HEK293 (cell line): ENCODE results near the gene NUBPL.

Experiments used
- GLI2 ChIP-seq: fragments of 450-650 bp; formaldehyde crosslinking; IDR thresholded peaks from 2 replicates; pipeline ENCODE4; 2017; ENCODE audit warnings: missing biosample characterization, missing genetic modification characterization, low read depth, borderline replicate concordance
- MZF1 ChIP-seq: fragments of 450-650 bp; formaldehyde crosslinking; IDR thresholded peaks from 2 replicates; pipeline ENCODE4 v1.5.1; 2017; ENCODE audit warnings: missing biosample characterization, missing genetic modification characterization, borderline replicate concordance
- SCRT2 ChIP-seq: fragments of 450-650 bp; formaldehyde crosslinking; IDR thresholded peaks from 2 replicates; pipeline ENCODE4 v1.5.1; 2016; ENCODE audit warnings: missing biosample characterization, missing genetic modification characterization
- SP2 ChIP-seq: fragments of 450-650 bp; formaldehyde crosslinking; IDR thresholded peaks from 2 replicates; pipeline ENCODE4 v1.5.1; 2016; ENCODE audit warnings: missing biosample characterization, missing genetic modification characterization
- TCF7L2 ChIP-seq: IDR thresholded peaks from 2 replicates; pipeline ENCODE4 v1.6.1; 2011; ENCODE audit warnings: low read depth, mild to moderate bottlenecking, inconsistent platforms, low read length, moderate library complexity, borderline replicate concordance
- TRIM28 ChIP-seq: IDR thresholded peaks from 2 replicates; pipeline ENCODE4 v1.6.1; 2011; ENCODE audit warnings: low read length, control low read depth, borderline replicate concordance
- ZBTB20 ChIP-seq: fragments of 450-650 bp; formaldehyde crosslinking; IDR thresholded peaks from 2 replicates; pipeline ENCODE4 v1.5.1; 2016; ENCODE audit warnings: missing biosample characterization, missing genetic modification characterization
- ZBTB48 ChIP-seq: fragments of 450-650 bp; formaldehyde crosslinking; IDR thresholded peaks from 2 replicates; pipeline ENCODE4 v1.5.1; 2016; ENCODE audit warnings: missing biosample characterization, missing genetic modification characterization
- ZNF174 ChIP-seq: fragments of 450-650 bp; formaldehyde crosslinking; IDR thresholded peaks from 2 replicates; pipeline ENCODE4 v1.5.0; 2017; ENCODE audit warnings: missing biosample characterization, mild to moderate bottlenecking, missing genetic modification characterization
- ZNF214 ChIP-seq: fragments of 450-650 bp; formaldehyde crosslinking; IDR thresholded peaks from 2 replicates; pipeline ENCODE4 v1.5.1; 2017; ENCODE audit warnings: missing biosample characterization, mild to moderate bottlenecking, missing genetic modification characterization, borderline replicate concordance
- ZNF23 ChIP-seq: fragments of 450-650 bp; formaldehyde crosslinking; IDR thresholded peaks from 2 replicates; pipeline ENCODE4 v1.5.1; 2016; ENCODE audit warnings: missing biosample characterization, missing genetic modification characterization, borderline replicate concordance
- ZNF311 ChIP-seq: fragments of 450-650 bp; formaldehyde crosslinking; IDR thresholded peaks from 2 replicates; pipeline ENCODE4 v1.5.1; 2017; ENCODE audit warnings: missing biosample characterization, missing genetic modification characterization, borderline replicate concordance
- ZNF350 ChIP-seq: fragments of 450-650 bp; formaldehyde crosslinking; IDR thresholded peaks from 2 replicates; pipeline ENCODE4 v1.5.0; 2017; ENCODE audit warnings: missing biosample characterization, mild to moderate bottlenecking, missing genetic modification characterization
- ZNF354C ChIP-seq: fragments of 450-650 bp; formaldehyde crosslinking; IDR thresholded peaks from 2 replicates; pipeline ENCODE4 v1.5.1; 2016; ENCODE audit warnings: missing biosample characterization, missing genetic modification characterization, low read depth, borderline replicate concordance
- ZNF530 ChIP-seq: fragments of 450-650 bp; formaldehyde crosslinking; IDR thresholded peaks from 2 replicates; pipeline ENCODE4 v1.5.1; 2016; ENCODE audit warnings: low read depth, missing biosample characterization, missing genetic modification characterization
- ZNF785 ChIP-seq: fragments of 450-650 bp; formaldehyde crosslinking; IDR thresholded peaks from 2 replicates; pipeline ENCODE4 v1.5.1; 2016; ENCODE audit warnings: missing biosample characterization, missing genetic modification characterization
- ZSCAN23 ChIP-seq: fragments of 450-650 bp; formaldehyde crosslinking; IDR thresholded peaks from 2 replicates; pipeline ENCODE4 v1.5.1; 2016; ENCODE audit warnings: missing biosample characterization, missing genetic modification characterization
- TF ChIP-seq, protein P1 (sequence below): fragments of 450-650 bp; formaldehyde crosslinking; IDR thresholded peaks from 2 replicates; pipeline ENCODE4 v1.5.1; 2016; ENCODE audit warnings: missing biosample characterization, missing genetic modification characterization
- TF ChIP-seq, protein P2 (sequence below): fragments of 450-650 bp; formaldehyde crosslinking; IDR thresholded peaks from 2 replicates; pipeline ENCODE4 v1.5.1; 2016; ENCODE audit warnings: missing biosample characterization, missing genetic modification characterization
- TF ChIP-seq, protein P3 (sequence below): fragments of 450-650 bp; formaldehyde crosslinking; IDR thresholded peaks from 2 replicates; pipeline ENCODE4 v1.5.1; 2016; ENCODE audit warnings: missing biosample characterization, missing genetic modification characterization
- TF ChIP-seq, protein P4 (sequence below): fragments of 450-650 bp; formaldehyde crosslinking; conservative IDR thresholded peaks from 2 replicates; pipeline ENCODE4 v1.5.1; 2016; ENCODE audit warnings: low read depth, missing biosample characterization, missing genetic modification characterization
- TF ChIP-seq, protein P5 (sequence below): fragments of 450-650 bp; formaldehyde crosslinking; IDR thresholded peaks from 2 replicates; pipeline ENCODE4 v1.5.1; 2017; ENCODE audit warnings: missing biosample characterization, missing genetic modification characterization
- TF ChIP-seq, protein P6 (sequence below): fragments of 450-650 bp; formaldehyde crosslinking; IDR thresholded peaks from 2 replicates; pipeline ENCODE4 v1.5.1; 2016; ENCODE audit warnings: missing biosample characterization, missing genetic modification characterization
- TF ChIP-seq, protein P7 (sequence below): sonication (generic); formaldehyde crosslinking; IDR thresholded peaks from 2 replicates; pipeline ENCODE4 v1.8.1; 2022; ENCODE audit warnings: mild to moderate bottlenecking, moderate library complexity, missing genetic modification reagents

The NUBPL gene

DNA sequence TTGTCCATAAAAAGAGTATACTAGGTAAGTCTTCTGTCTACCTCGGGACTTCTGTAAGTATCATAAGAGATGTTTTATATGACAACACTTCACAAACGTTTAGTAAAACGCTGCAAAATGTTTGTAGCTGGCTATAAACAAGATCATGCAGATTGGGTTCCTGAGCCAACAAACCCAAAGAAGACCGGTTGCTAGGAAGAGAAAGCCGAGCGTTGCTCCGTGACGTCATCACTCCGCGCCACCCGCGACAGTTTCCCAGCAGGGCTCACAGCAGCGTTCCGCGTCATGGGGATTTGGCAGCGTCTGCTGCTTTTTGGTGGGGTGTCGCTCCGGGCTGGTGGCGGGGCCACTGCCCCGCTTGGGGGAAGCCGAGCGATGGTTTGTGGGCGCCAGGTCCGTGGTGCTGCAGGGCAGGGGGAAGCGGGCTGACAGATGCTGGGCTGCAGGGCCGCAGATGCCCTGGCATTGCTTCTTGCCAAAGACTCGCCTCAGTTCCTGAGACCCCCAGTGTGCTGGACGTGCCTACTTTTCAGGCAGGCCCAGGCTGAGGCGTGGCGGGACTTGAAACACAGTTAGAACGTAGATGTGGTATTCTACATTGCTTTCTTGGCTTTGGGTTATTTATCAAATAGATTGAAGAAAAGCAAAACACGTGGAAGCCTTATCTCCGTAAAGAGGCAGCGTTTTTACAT is at the start of gene NUBPL (continued):
- TF ChIP-seq, protein P1, sequence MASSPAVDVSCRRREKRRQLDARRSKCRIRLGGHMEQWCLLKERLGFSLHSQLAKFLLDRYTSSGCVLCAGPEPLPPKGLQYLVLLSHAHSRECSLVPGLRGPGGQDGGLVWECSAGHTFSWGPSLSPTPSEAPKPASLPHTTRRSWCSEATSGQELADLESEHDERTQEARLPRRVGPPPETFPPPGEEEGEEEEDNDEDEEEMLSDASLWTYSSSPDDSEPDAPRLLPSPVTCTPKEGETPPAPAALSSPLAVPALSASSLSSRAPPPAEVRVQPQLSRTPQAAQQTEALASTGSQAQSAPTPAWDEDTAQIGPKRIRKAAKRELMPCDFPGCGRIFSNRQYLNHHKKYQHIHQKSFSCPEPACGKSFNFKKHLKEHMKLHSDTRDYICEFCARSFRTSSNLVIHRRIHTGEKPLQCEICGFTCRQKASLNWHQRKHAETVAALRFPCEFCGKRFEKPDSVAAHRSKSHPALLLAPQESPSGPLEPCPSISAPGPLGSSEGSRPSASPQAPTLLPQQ = peak; percentile 85
- TF ChIP-seq, protein P2, sequence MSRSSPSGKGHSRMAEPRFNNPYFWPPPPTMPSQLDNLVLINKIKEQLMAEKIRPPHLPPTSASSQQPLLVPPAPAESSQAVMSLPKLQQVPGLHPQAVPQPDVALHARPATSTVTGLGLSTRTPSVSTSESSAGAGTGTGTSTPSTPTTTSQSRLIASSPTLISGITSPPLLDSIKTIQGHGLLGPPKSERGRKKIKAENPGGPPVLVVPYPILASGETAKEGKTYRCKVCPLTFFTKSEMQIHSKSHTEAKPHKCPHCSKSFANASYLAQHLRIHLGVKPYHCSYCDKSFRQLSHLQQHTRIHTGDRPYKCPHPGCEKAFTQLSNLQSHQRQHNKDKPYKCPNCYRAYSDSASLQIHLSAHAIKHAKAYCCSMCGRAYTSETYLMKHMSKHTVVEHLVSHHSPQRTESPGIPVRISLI (tag by site-specific recombination) = no peak
- peak; percentile 83 for TF ChIP-seq ZBTB20
- no peak for TF ChIP-seq TCF7L2
- TF ChIP-seq, protein P3, sequence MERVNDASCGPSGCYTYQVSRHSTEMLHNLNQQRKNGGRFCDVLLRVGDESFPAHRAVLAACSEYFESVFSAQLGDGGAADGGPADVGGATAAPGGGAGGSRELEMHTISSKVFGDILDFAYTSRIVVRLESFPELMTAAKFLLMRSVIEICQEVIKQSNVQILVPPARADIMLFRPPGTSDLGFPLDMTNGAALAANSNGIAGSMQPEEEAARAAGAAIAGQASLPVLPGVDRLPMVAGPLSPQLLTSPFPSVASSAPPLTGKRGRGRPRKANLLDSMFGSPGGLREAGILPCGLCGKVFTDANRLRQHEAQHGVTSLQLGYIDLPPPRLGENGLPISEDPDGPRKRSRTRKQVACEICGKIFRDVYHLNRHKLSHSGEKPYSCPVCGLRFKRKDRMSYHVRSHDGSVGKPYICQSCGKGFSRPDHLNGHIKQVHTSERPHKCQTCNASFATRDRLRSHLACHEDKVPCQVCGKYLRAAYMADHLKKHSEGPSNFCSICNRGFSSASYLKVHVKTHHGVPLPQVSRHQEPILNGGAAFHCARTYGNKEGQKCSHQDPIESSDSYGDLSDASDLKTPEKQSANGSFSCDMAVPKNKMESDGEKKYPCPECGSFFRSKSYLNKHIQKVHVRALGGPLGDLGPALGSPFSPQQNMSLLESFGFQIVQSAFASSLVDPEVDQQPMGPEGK = peak; percentile 94
- no peak for TF ChIP-seq SP2 (tag by site-specific recombination)
- TF ChIP-seq ZNF311 (tag by site-specific recombination) = no peak
- TF ChIP-seq SCRT2 (tag by site-specific recombination) = no peak
- peak; percentile 74 for TF ChIP-seq TRIM28
- no peak for TF ChIP-seq ZNF530
- TF ChIP-seq, protein P4, sequence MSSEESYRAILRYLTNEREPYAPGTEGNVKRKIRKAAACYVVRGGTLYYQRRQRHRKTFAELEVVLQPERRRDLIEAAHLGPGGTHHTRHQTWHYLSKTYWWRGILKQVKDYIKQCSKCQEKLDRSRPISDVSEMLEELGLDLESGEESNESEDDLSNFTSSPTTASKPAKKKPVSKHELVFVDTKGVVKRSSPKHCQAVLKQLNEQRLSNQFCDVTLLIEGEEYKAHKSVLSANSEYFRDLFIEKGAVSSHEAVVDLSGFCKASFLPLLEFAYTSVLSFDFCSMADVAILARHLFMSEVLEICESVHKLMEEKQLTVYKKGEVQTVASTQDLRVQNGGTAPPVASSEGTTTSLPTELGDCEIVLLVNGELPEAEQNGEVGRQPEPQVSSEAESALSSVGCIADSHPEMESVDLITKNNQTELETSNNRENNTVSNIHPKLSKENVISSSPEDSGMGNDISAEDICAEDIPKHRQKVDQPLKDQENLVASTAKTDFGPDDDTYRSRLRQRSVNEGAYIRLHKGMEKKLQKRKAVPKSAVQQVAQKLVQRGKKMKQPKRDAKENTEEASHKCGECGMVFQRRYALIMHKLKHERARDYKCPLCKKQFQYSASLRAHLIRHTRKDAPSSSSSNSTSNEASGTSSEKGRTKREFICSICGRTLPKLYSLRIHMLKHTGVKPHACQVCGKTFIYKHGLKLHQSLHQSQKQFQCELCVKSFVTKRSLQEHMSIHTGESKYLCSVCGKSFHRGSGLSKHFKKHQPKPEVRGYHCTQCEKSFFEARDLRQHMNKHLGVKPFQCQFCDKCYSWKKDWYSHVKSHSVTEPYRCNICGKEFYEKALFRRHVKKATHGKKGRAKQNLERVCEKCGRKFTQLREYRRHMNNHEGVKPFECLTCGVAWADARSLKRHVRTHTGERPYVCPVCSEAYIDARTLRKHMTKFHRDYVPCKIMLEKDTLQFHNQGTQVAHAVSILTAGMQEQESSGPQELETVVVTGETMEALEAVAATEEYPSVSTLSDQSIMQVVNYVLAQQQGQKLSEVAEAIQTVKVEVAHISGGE (tag by site-specific recombination) = no peak
- TF ChIP-seq ZBTB48 (tag by site-specific recombination) = peak; percentile 59; the same call in 1 of the 2 replicates
- TF ChIP-seq MZF1 = peak; percentile 84
- TF ChIP-seq ZNF174 = no peak
- TF ChIP-seq ZNF785 (tag by site-specific recombination) = no peak
- no peak for TF ChIP-seq GLI2 (tag by site-specific recombination)
- TF ChIP-seq ZNF350 (tag by site-specific recombination) = no peak
- TF ChIP-seq ZNF214 = no peak
- TF ChIP-seq, protein P5, sequence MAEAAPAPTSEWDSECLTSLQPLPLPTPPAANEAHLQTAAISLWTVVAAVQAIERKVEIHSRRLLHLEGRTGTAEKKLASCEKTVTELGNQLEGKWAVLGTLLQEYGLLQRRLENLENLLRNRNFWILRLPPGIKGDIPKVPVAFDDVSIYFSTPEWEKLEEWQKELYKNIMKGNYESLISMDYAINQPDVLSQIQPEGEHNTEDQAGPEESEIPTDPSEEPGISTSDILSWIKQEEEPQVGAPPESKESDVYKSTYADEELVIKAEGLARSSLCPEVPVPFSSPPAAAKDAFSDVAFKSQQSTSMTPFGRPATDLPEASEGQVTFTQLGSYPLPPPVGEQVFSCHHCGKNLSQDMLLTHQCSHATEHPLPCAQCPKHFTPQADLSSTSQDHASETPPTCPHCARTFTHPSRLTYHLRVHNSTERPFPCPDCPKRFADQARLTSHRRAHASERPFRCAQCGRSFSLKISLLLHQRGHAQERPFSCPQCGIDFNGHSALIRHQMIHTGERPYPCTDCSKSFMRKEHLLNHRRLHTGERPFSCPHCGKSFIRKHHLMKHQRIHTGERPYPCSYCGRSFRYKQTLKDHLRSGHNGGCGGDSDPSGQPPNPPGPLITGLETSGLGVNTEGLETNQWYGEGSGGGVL (tag by site-specific recombination) = 0 out of 2 replicates have a peak, but pooled peaks have one; percentile 18
- TF ChIP-seq, protein P6, sequence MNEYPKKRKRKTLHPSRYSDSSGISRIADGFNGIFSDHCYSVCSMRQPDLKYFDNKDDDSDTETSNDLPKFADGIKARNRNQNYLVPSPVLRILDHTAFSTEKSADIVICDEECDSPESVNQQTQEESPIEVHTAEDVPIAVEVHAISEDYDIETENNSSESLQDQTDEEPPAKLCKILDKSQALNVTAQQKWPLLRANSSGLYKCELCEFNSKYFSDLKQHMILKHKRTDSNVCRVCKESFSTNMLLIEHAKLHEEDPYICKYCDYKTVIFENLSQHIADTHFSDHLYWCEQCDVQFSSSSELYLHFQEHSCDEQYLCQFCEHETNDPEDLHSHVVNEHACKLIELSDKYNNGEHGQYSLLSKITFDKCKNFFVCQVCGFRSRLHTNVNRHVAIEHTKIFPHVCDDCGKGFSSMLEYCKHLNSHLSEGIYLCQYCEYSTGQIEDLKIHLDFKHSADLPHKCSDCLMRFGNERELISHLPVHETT (tag by site-specific recombination) = peak; percentile 69; the same call in 1 of the 2 replicates
- TF ChIP-seq, protein P7, sequence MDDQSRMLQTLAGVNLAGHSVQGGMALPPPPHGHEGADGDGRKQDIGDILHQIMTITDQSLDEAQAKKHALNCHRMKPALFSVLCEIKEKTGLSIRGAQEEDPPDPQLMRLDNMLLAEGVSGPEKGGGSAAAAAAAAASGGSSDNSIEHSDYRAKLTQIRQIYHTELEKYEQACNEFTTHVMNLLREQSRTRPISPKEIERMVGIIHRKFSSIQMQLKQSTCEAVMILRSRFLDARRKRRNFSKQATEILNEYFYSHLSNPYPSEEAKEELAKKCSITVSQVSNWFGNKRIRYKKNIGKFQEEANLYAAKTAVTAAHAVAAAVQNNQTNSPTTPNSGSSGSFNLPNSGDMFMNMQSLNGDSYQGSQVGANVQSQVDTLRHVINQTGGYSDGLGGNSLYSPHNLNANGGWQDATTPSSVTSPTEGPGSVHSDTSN (CRISPR knock-in tag) = peak; percentile 62; the same call in 1 of the 2 replicates
- no peak for TF ChIP-seq ZNF354C (tag by site-specific recombination)
- TF ChIP-seq ZNF23 (tag by site-specific recombination) = no peak
- no peak for TF ChIP-seq ZSCAN23 (tag by site-specific recombination)
